Neutrophil (primary cell): Measurements from ENCODE around the gene ADD1.

Experiments
- H3K27ac ChIP-seq: fragments of 200-600 bp; sonication (generic); 2 replicates; pipeline ENCODE4 v1.5.1; 2016; ENCODE audit warnings: mild to moderate bottlenecking, moderate library complexity
- H3K27me3 ChIP-seq: fragments of 200-600 bp; sonication (generic); 2 replicates; pipeline ENCODE4 v1.6.0; 2016; ENCODE audit warnings: mild to moderate bottlenecking
- H3K36me3 ChIP-seq: fragments of 200-600 bp; sonication (generic); 2 replicates; pipeline ENCODE4 v1.5.1; 2017
- H3K4me1 ChIP-seq, 2 experiments: fragments of 200-600 bp in 1 of 2; sonication (generic) in 1 of 2; 1 replicate in 1 of 2; 2 replicates in 1 of 2; pipeline versions ENCODE4 v1.5.1 to v1.6.1; 2013 to 2016; ENCODE audit warnings: low read depth in 1 of 2, low read length in 1 of 2, mild to moderate bottlenecking in 1 of 2, moderate library complexity in 1 of 2; ENCODE audit not compliant: control insufficient read depth in 1 of 2, insufficient read depth in 1 of 2
- H3K4me3 ChIP-seq, 2 experiments: fragments of 200-600 bp in 1 of 2; sonication (generic) in 1 of 2; 1 replicate in 1 of 2; 2 replicates in 1 of 2; pipeline ENCODE4 v1.5.1; 2013 to 2016; ENCODE audit warnings: low read depth in 1 of 2, low read length in 1 of 2, mild to moderate bottlenecking in 1 of 2, moderate library complexity in 1 of 2
- H3K9me3 ChIP-seq: fragments of 200-600 bp; sonication (generic); 2 replicates; pipeline ENCODE4 v1.5.1; 2016
- CTCF ChIP-seq: fragments of 200-600 bp; sonication (generic); IDR thresholded peaks from 2 replicates; pipeline ENCODE4 v1.5.1; 2016; ENCODE audit warnings: antibody characterized with exemption

Gene ADD1

GRCh38 chr4:2843263-2843940 lies at the start of gene ADD1:
Gene ADD1, plus strand, starts transcription at chr4:2843844. Its CDS starts 32,072 bp downstream, at chr4:2875916.
- H3K9me3 ChIP-seq, result no peaks in the 10 kb centered on the region
- H3K4me3 ChIP-seq, result peak within 1 kb of the TSS; percentile 72 to 84
- peaks cover 51 to 54% of the 10 kb centered on the region in 2 experiments for H3K4me1 ChIP-seq
- H3K27me3 ChIP-seq, result no peaks in the 10 kb centered on the region
- no peaks in the 10 kb centered on the region for H3K36me3 ChIP-seq
- peak within 1 kb of the TSS; percentile 86 for H3K27ac ChIP-seq
- no peak for TF ChIP-seq CTCF

- Histone ChIP-seq H3K27ac (peak overlapping the region; percentile 98), H3K9me3 (no peaks in the 10 kb centered on the region), H3K4me3 (peak overlapping the region; percentile 80 to 92), H3K4me1 (peaks cover 83% of the 10 kb centered on the region in 2 experiments), H3K27me3 (no peaks in the 10 kb centered on the region), H3K36me3 (peaks cover 18% of the 10 kb centered on the region)
- TF ChIP-seq CTCF, result no peak
Measured at GRCh38 chr4:2794486-2795299, 49.0 kb upstream of the ADD1 start.

- Histone ChIP-seq H3K4me3 (peak overlapping the region; percentile 80 to 92), H3K27ac (peak overlapping the region; percentile 98), H3K4me1 (peaks cover 83 to 86% of the 10 kb centered on the region in 2 experiments), H3K27me3 (no peaks in the 10 kb centered on the region), H3K36me3 (peaks cover 18% of the 10 kb centered on the region), H3K9me3 (no peaks in the 10 kb centered on the region)
- no peak for TF ChIP-seq CTCF
Measured at GRCh38 chr4:2795300-2795892, 48.2 kb upstream of the ADD1 start.

GRCh38 chr4:2795893-2796848 lies 47.5 kb upstream of the ADD1 start:
- Histone ChIP-seq H3K9me3 (no peaks in the 10 kb centered on the region), H3K27ac (peak overlapping the region; percentile 98), H3K4me1 (peaks cover 79 to 82% of the 10 kb centered on the region in 2 experiments), H3K4me3 (peak overlapping the region; percentile 92 to 97), H3K27me3 (no peaks in the 10 kb centered on the region), H3K36me3 (peaks cover 18% of the 10 kb centered on the region)
- TF ChIP-seq CTCF, result no peak
